Sigmoid colon (tissue), 7 donors: ENCODE data around the gene CUX1. TPM values are rescaled to one million over a fixed set of nuclear protein-coding genes. Genes with fewer than 3 reads are reported as not detected.

Experiments used
- DNase-seq: peaks from one replicate; pipeline ENCODE4 v3.0.0-alpha.2; 2019
- H3K27ac ChIP-seq, 4 donors: fragments of 200-600 bp; sonication (generic); one replicate each; pipeline ENCODE4 v1.5.1; 2016 to 2019; ENCODE audit warnings: mild to moderate bottlenecking in 1 of 4
- H3K27me3 ChIP-seq, 3 donors: fragments of 200-600 bp; sonication (generic); one replicate each; pipeline ENCODE4 v1.5.1; 2019; ENCODE audit warnings: mild to moderate bottlenecking in 1 of 3
- H3K36me3 ChIP-seq, 4 donors: fragments of 200-600 bp; sonication (generic); one replicate each; pipeline ENCODE4 v1.5.1; 2016 to 2019
- H3K4me1 ChIP-seq, 4 donors: fragments of 200-600 bp; sonication (generic); one replicate each; pipeline ENCODE4 v1.5.1; 2017 to 2019
- H3K4me3 ChIP-seq, 4 donors: fragments of 200-600 bp; sonication (generic); one replicate each; pipeline ENCODE4 v1.5.1; 2017 to 2019; ENCODE audit warnings: mild to moderate bottlenecking in 2 of 4, moderate library complexity in 1 of 4
- H3K9me3 ChIP-seq, 4 donors: fragments of 200-600 bp in 3 of 4; sonication (generic) in 3 of 4; one replicate each; pipeline versions ENCODE4 v1.5.1 to v1.6.1; 2013 to 2019
- EP300 ChIP-seq, 4 donors: sonication (generic); formaldehyde crosslinking; IDR thresholded peaks; one replicate each; pipeline ENCODE4 v1.6.1; 2017; ENCODE audit warnings: antibody characterized with exemption in 4 of 4
- POLR2A ChIP-seq, 2 donors: fragments of 450-650 bp; IDR thresholded peaks; one replicate each; pipeline ENCODE4 v1.6.1; 2016; ENCODE audit warnings: antibody characterized with exemption in 2 of 2, mild to moderate bottlenecking in 2 of 2, moderate library complexity in 2 of 2
- POLR2AphosphoS5 ChIP-seq, 4 donors: sonication (generic); formaldehyde crosslinking; IDR thresholded peaks; one replicate each; pipeline ENCODE4 v1.6.1; 2017; ENCODE audit warnings: antibody characterized with exemption in 4 of 4
- WGBS, 2 donors: extraction: QIAGEN DNeasy Blood & Tissue Kit; methylation state at CpG; one replicate each; pipeline ENCODE4 v1.1.7; 2013; 5-methylcytosine and 5-hydroxymethylcytosine counted together
- intact Hi-C: fragments of 100-400 bp; cut with DNase I; formaldehyde crosslinking; loops from one replicate; pipeline ENCODE4 v1.15.1; 2023
- polyA plus RNA-seq, 3 donors: library from polyadenylated mRNA; stranded (reverse); fragments of 200-250 nt; gene quantifications; one replicate each; pipeline ENCODE4 v1.2.3, GENCODE V29; 2013
- total RNA-seq, 4 donors: library from RNA; depleted of rRNA; stranded (reverse); fragments of >200 nt; gene quantifications; one replicate each; pipeline ENCODE4 v1.1.0, GENCODE V29; 2016
- TF ChIP-seq, protein P1 (sequence below), 4 experiments: fragments of 450-650 bp in 3 of 4; fragments of 200-600 bp in 1 of 4; IDR thresholded peaks; one replicate each; pipeline ENCODE4 v1.5.1; 2016 to 2019; ENCODE audit warnings: antibody characterized with exemption in 4 of 4, mild to moderate bottlenecking in 3 of 4, moderate library complexity in 2 of 4
- donor health status: healthy with polysubstance abuse.
- donor health status: Bipolar disorder and iron deficiency.
- donor health status: healthy.

CUX1 gene
- total and polyA plus RNA-seq, 7 donors, result 46.7 to 127 (median 49.9) TPM

DNA sequence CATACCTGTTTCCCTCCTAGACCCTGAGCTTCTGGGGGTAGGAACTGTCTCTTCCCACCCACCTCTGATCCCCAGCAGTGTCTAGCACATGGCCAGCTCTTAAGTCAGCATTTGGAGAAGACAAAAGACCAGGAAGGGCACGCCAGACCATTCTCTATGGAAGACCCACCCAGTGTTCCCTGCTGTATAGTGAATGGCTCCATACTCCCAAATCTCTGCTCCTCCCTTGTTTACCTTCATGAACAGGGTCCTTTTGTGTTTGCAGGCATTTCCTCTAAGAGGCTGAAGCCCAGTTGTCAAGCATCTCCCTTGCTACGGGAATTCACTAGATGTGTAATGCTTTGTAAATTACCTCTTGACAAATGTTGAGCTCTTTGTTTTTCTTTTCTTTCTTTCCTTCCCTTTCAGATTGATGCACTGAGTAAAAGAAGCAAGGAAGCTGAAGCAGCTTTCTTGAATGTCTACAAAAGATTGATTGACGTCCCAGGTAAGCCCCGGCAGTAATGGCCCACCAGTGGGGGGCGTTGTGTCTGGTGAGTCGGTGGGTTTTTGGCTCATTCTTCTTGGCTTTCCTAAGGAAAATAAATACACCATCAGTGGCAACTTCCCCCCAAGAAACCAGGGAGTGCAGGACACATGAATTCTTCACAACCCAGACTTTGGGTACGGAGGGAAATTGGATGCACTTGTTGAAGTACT, 252.7 kb downstream of the CUX1 start:
- Histone ChIP-seq H3K4me3 (no peak overlapping the region), H3K27me3 (no peaks in the 10 kb centered on the region), H3K36me3 (peaks cover 0 to 25% (median 4%) of the 10 kb centered on the region in 4 donors), H3K4me1 (peaks cover 0 to 2% (median under 1%) of the 10 kb centered on the region in 4 donors), H3K27ac (no peak overlapping the region), H3K9me3 (peaks cover 0 to 4% (median 0%) of the 10 kb centered on the region in 4 donors)
- WGBS, 2 donors, result 71 to 86% methylated on average over 7 of the region's 7 CpGs
- TF ChIP-seq POLR2A (IDR thresholded peaks at IDR 0.05) (no peak), POLR2AphosphoS5 (IDR thresholded peaks at IDR 0.05) (no peak), EP300 (IDR thresholded peaks at IDR 0.05) (no peak)
- intact Hi-C loops, result no loop called here
- DNase-seq, result no peak

DNA sequence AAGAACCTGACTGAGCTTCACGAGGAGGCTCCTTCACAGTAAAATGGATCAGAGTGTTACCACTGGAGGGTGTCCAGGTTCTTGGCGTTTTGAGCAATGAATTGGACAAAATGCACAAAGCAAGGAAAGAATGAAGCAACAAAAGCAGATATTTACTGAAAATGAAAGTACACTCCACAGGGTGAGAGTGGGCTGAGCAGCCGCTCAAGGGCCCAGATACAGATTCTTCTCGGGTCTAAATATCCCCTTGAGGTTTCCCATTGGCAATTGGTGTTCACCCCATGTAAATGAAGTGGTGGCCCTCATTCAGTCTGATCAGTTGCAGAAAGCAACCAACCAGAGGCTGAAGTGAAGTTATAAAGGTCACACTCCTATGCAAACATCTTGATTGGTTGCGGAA, 254.6 kb downstream of the CUX1 start:
- TF ChIP-seq, protein P1, sequence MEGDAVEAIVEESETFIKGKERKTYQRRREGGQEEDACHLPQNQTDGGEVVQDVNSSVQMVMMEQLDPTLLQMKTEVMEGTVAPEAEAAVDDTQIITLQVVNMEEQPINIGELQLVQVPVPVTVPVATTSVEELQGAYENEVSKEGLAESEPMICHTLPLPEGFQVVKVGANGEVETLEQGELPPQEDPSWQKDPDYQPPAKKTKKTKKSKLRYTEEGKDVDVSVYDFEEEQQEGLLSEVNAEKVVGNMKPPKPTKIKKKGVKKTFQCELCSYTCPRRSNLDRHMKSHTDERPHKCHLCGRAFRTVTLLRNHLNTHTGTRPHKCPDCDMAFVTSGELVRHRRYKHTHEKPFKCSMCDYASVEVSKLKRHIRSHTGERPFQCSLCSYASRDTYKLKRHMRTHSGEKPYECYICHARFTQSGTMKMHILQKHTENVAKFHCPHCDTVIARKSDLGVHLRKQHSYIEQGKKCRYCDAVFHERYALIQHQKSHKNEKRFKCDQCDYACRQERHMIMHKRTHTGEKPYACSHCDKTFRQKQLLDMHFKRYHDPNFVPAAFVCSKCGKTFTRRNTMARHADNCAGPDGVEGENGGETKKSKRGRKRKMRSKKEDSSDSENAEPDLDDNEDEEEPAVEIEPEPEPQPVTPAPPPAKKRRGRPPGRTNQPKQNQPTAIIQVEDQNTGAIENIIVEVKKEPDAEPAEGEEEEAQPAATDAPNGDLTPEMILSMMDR (IDR thresholded peaks at IDR 0.05), result no peak
- TF ChIP-seq POLR2A (IDR thresholded peaks at IDR 0.05), result no peak
- no peak for TF ChIP-seq EP300 (IDR thresholded peaks at IDR 0.05)
- Histone ChIP-seq H3K9me3 (peaks cover 0 to 4% (median 0%) of the 10 kb centered on the region in 4 donors), H3K4me3 (no peak overlapping the region), H3K27me3 (no peaks in the 10 kb centered on the region), H3K27ac (no peak overlapping the region), H3K4me1 (no peaks in the 10 kb centered on the region), H3K36me3 (peaks cover 0 to 25% (median 4%) of the 10 kb centered on the region in 4 donors)
- DNase-seq, result no peak
- intact Hi-C loops, result no loop called here
- 93 to 96% methylated on average over 5 of the region's 5 CpGs for WGBS, 2 donors

- Histone ChIP-seq H3K4me3 (no peak overlapping the region), H3K27ac (no peak overlapping the region), H3K36me3 (peaks cover 0 to 25% (median 4%) of the 10 kb centered on the region in 4 donors), H3K9me3 (peaks cover 0 to 4% (median 0%) of the 10 kb centered on the region in 4 donors), H3K4me1 (no peaks in the 10 kb centered on the region), H3K27me3 (no peaks in the 10 kb centered on the region)
- 94 to 95% methylated on average over 8 of the region's 8 CpGs for WGBS, 2 donors
- DNase-seq, result no peak
- TF ChIP-seq POLR2A (IDR thresholded peaks at IDR 0.05), result no peak
- TF ChIP-seq, protein P1 (IDR thresholded peaks at IDR 0.05), result no peak
- TF ChIP-seq POLR2AphosphoS5 (IDR thresholded peaks at IDR 0.05), result no peak
- TF ChIP-seq EP300 (IDR thresholded peaks at IDR 0.05), result no peak
- intact Hi-C loops, result no loop called here
Measured at GRCh38 chr7:102072636-102073209, 255.3 kb downstream of the CUX1 start.

- Histone ChIP-seq H3K9me3 (peaks cover 0 to 4% (median 0%) of the 10 kb centered on the region in 4 donors), H3K27ac (no peak overlapping the region), H3K27me3 (no peaks in the 10 kb centered on the region), H3K4me3 (no peak overlapping the region), H3K4me1 (no peaks in the 10 kb centered on the region), H3K36me3 (peaks cover 0 to 25% (median 4%) of the 10 kb centered on the region in 4 donors)
- TF ChIP-seq, protein P1 (IDR thresholded peaks at IDR 0.05), result no peak
- TF ChIP-seq POLR2AphosphoS5 (IDR thresholded peaks at IDR 0.05) (no peak), EP300 (IDR thresholded peaks at IDR 0.05) (no peak), POLR2A (IDR thresholded peaks at IDR 0.05) (no peak)
- intact Hi-C loops, result no loop called here
- no peak for DNase-seq
- 70 to 88% methylated on average over 14 of the region's 14 CpGs for WGBS, 2 donors
Measured at GRCh38 chr7:102073931-102074880, 256.8 kb downstream of the CUX1 start.
